H9 (cell line): ENCODE measurements around the gene OPTC. TPM values are rescaled to one million over a fixed set of nuclear protein-coding genes. Genes with fewer than 3 reads are reported as not detected.

Experiments used
- DNase-seq: peaks from one replicate; pipeline ENCODE4 v3.0.0-alpha.2; 2017
- H2AFZ ChIP-seq: one replicate; pipeline ENCODE4 v1.6.1; 2013; ENCODE audit warnings: mild to moderate bottlenecking, low read length, control low read depth, moderate library complexity
- H2AK5ac ChIP-seq: 2 replicates; pipeline ENCODE4 v1.6.1; 2013; ENCODE audit warnings: low read length, control low read depth, mixed read lengths; ENCODE audit not compliant: insufficient read length
- H2BK120ac ChIP-seq: one replicate; pipeline ENCODE4 v1.6.1; 2013; ENCODE audit warnings: low read depth, mild to moderate bottlenecking, low read length, control low read depth, inconsistent platforms; ENCODE audit not compliant: poor library complexity, severe bottlenecking
- H2BK12ac ChIP-seq: 2 replicates; pipeline ENCODE4 v1.6.1; 2013; ENCODE audit warnings: low read length, control low read depth, mixed read lengths, low read depth; ENCODE audit not compliant: insufficient read length
- H2BK15ac ChIP-seq: 2 replicates; pipeline ENCODE4 v1.6.1; 2013; ENCODE audit warnings: low read depth, low read length, control low read depth
- H2BK20ac ChIP-seq: one replicate; pipeline ENCODE4 v1.6.1; 2013; ENCODE audit warnings: low read depth, mild to moderate bottlenecking, low read length, control low read depth, inconsistent platforms; ENCODE audit not compliant: poor library complexity, severe bottlenecking
- H2BK5ac ChIP-seq: 2 replicates; pipeline ENCODE4 v1.6.1; 2013; ENCODE audit warnings: low read length, control low read depth, mixed read lengths; ENCODE audit not compliant: insufficient read length
- H3K14ac ChIP-seq: 2 replicates; pipeline ENCODE4 v1.6.1; 2013; ENCODE audit warnings: low read length, control low read depth; ENCODE audit not compliant: insufficient read depth
- H3K18ac ChIP-seq: 2 replicates; pipeline ENCODE4 v1.6.1; 2013; ENCODE audit warnings: low read depth, mild to moderate bottlenecking, mixed read lengths, low read length, control low read depth; ENCODE audit not compliant: insufficient read length
- H3K23ac ChIP-seq: 2 replicates; pipeline ENCODE4 v1.6.1; 2013; ENCODE audit warnings: low read length, control low read depth, mixed read lengths, low read depth; ENCODE audit not compliant: insufficient read length
- H3K23me2 ChIP-seq: 2 replicates; pipeline ENCODE4 v1.6.1; 2013; ENCODE audit warnings: low read depth, mild to moderate bottlenecking, mixed read lengths, low read length, control low read depth; ENCODE audit not compliant: insufficient read length, poor library complexity, severe bottlenecking
- H3K27ac ChIP-seq: 2 replicates; pipeline ENCODE4 v1.5.1; 2013; ENCODE audit warnings: low read length, control low read depth, mixed read lengths, low read depth; ENCODE audit not compliant: insufficient read length
- H3K27me3 ChIP-seq: 2 replicates; pipeline ENCODE4 v1.6.1; 2013; ENCODE audit warnings: low read length, control low read depth, inconsistent platforms; ENCODE audit not compliant: insufficient read depth
- H3K4ac ChIP-seq: 2 replicates; pipeline ENCODE4 v1.6.1; 2013; ENCODE audit warnings: low read depth, mild to moderate bottlenecking, control low read depth, inconsistent platforms, low read length, moderate library complexity
- H3K4me1 ChIP-seq: 2 replicates; pipeline ENCODE4 v1.6.1; 2013; ENCODE audit warnings: low read length, control low read depth, inconsistent platforms; ENCODE audit not compliant: insufficient read depth
- H3K4me2 ChIP-seq: 2 replicates; pipeline ENCODE4 v1.6.1; 2013; ENCODE audit warnings: low read length, control low read depth, mixed read lengths; ENCODE audit not compliant: insufficient read length, insufficient read depth
- H3K56ac ChIP-seq: 2 replicates; pipeline ENCODE4 v1.6.1; 2013; ENCODE audit warnings: low read depth, mild to moderate bottlenecking, mixed read lengths, low read length, control low read depth; ENCODE audit not compliant: insufficient read length
- H3K79me1 ChIP-seq: 2 replicates; pipeline ENCODE4 v1.6.1; 2013; ENCODE audit warnings: low read depth, mild to moderate bottlenecking, moderate library complexity, low read length, control low read depth, inconsistent platforms; ENCODE audit not compliant: insufficient read depth, poor library complexity, severe bottlenecking
- H3K79me2 ChIP-seq: 2 replicates; pipeline ENCODE4 v1.6.1; 2013; ENCODE audit warnings: low read length, control low read depth, inconsistent platforms; ENCODE audit not compliant: insufficient read depth
- H3K9ac ChIP-seq: 2 replicates; pipeline ENCODE4 v1.6.1; 2013; ENCODE audit warnings: low read length, control low read depth, mixed read lengths; ENCODE audit not compliant: insufficient read length; ENCODE audit errors: extremely low read depth
- H3K9me3 ChIP-seq: one replicate; pipeline ENCODE4 v1.6.1; 2013; ENCODE audit warnings: low read depth, low read length, inconsistent platforms; ENCODE audit not compliant: control insufficient read depth
- H3T11ph ChIP-seq: one replicate; pipeline ENCODE4 v1.6.1; 2013; ENCODE audit warnings: mild to moderate bottlenecking, low read length, control low read depth, inconsistent platforms
- H4K20me1 ChIP-seq: one replicate; pipeline ENCODE4 v1.6.1; 2013; ENCODE audit not compliant: control insufficient read depth, insufficient read length, insufficient read depth
- H4K5ac ChIP-seq: 2 replicates; pipeline ENCODE4 v1.6.1; 2013; ENCODE audit warnings: low read depth, mild to moderate bottlenecking, mixed read lengths, low read length, control low read depth; ENCODE audit not compliant: insufficient read length
- H4K8ac ChIP-seq: replicated peaks from 2 replicates; pipeline ENCODE4 v1.6.1; 2013; ENCODE audit warnings: low read length, control low read depth, mixed read lengths, low read depth; ENCODE audit not compliant: insufficient read length
- H4K91ac ChIP-seq: 2 replicates; pipeline ENCODE4 v1.6.1; 2013; ENCODE audit warnings: low read depth, mild to moderate bottlenecking, moderate library complexity, mixed read lengths, low read length, control low read depth; ENCODE audit not compliant: insufficient read length
- H3K27ac Mint-ChIP-seq, 3 experiments: 2 replicates in 2 of 3; 3 replicates in 1 of 3; pipeline ENCODE4 v1.8.0; 2020 to 2021; ENCODE audit warnings: mixed read lengths in 3 of 3, mild to moderate bottlenecking in 1 of 3, moderate library complexity in 1 of 3
- H3K27me3 Mint-ChIP-seq: 2 replicates; pipeline ENCODE4 v1.8.0; 2021; ENCODE audit warnings: low read depth, mild to moderate bottlenecking, moderate library complexity, mixed read lengths
- H3K36me3 Mint-ChIP-seq, 3 experiments: 2 replicates in 2 of 3; 3 replicates in 1 of 3; pipeline ENCODE4 v1.8.0; 2020 to 2021; ENCODE audit warnings: low read depth in 3 of 3, mixed read lengths in 3 of 3; ENCODE audit not compliant: insufficient read depth in 1 of 3
- H3K4me1 Mint-ChIP-seq, 2 experiments: 2 replicates each; pipeline ENCODE4 v1.8.0; 2020; ENCODE audit warnings: mixed read lengths in 2 of 2
- H3K4me3 Mint-ChIP-seq, 2 experiments: 2 replicates in 1 of 2; 3 replicates in 1 of 2; pipeline ENCODE4 v1.8.0; 2020 to 2021; ENCODE audit warnings: mild to moderate bottlenecking in 2 of 2, mixed read lengths in 2 of 2, moderate library complexity in 1 of 2
- H3K9me3 Mint-ChIP-seq, 2 experiments: 2 replicates in 1 of 2; 3 replicates in 1 of 2; pipeline ENCODE4 v1.8.0; 2020; ENCODE audit warnings: mild to moderate bottlenecking in 2 of 2, mixed read lengths in 2 of 2, moderate library complexity in 1 of 2
- CTCF ChIP-seq: fragments of 200-600 bp; sonication (generic); conservative IDR thresholded peaks from 3 replicates; pipeline ENCODE4 v1.8.0; 2021; ENCODE audit warnings: antibody characterized with exemption, mild to moderate bottlenecking
- WGBS: extraction: QIAGEN DNeasy Blood & Tissue Kit; methylation state at CpG from one replicate; pipeline ENCODE4 v1.1.7; 2013; ENCODE audit warnings: missing lambda C conversion rate, low lambda C conversion rate, mixed read lengths; ENCODE audit not compliant: insufficient read length; ENCODE audit errors: extremely low coverage; 5-methylcytosine and 5-hydroxymethylcytosine counted together
- total RNA-seq: library from RNA; stranded (reverse); gene quantifications from 2 replicates; pipeline ENCODE4 v1.2.1, GENCODE V29; 2021

The OPTC gene
- total RNA-seq, 1 experiment from 2014 or later, result 1.1 TPM

- no peak overlapping the region for H4K8ac ChIP-seq
Observed at GRCh38 chr1:203508463-203509073, 14.6 kb downstream of the OPTC start.

More at GRCh38 chr1:203508463-203509073, 14.6 kb downstream of the OPTC start:
- Histone ChIP-seq H2BK120ac (no peak overlapping the region), H3T11ph (no peak overlapping the region), H4K91ac (no peak overlapping the region), H3K79me1 (no peaks in the 10 kb centered on the region), H4K5ac (no peak overlapping the region), H3K9ac (no peak overlapping the region), H3K9me3 (no peaks in the 10 kb centered on the region), H3K56ac (no peak overlapping the region), H3K18ac (no peak overlapping the region), H3K23me2 (no peaks in the 10 kb centered on the region), H3K14ac (no peak overlapping the region), H2BK15ac (no peak overlapping the region), H3K79me2 (no peaks in the 10 kb centered on the region), H2BK20ac (no peak overlapping the region), H3K4me1 (peaks cover 9% of the 10 kb centered on the region), H2AFZ (no peak overlapping the region), H4K20me1 (no peaks in the 10 kb centered on the region), H3K27ac (no peak overlapping the region), H2AK5ac (no peak overlapping the region), H3K4me2 (no peak overlapping the region), H3K23ac (no peak overlapping the region), H3K4ac (no peak overlapping the region), H2BK5ac (no peak overlapping the region), H3K27me3 (peaks cover 5% of the 10 kb centered on the region; the same call in 1 of the 2 replicates), H2BK12ac (no peak overlapping the region)
- Mint-ChIP-seq H3K27me3 (peaks cover 20% of the 10 kb centered on the region), H3K36me3 (no peaks in the 10 kb centered on the region), H3K27ac (peak overlapping the region in 1 of 3 experiments; percentile 57; a peak in 1 of 7 replicates), H3K9me3 (no peaks in the 10 kb centered on the region), H3K4me1 (peaks cover 59 to 62% of the 10 kb centered on the region in 2 experiments), H3K4me3 (peak overlapping the region in 1 of 2 experiments; percentile 18; a peak in 1 of 5 replicates)
- no CpG with 5 or more reads among the region's 10 CpGs for WGBS
- peak; percentile 42; the same call in 2 of the 3 replicates for TF ChIP-seq CTCF
- peak; percentile 54 for DNase-seq
